GM10266 (cell line): ENCODE data around the gene SSBP3.
"Not testable (repeated sequence)": the region's sequence is repeated elsewhere in the genome, so short reads cannot be mapped to it uniquely, and the experiment has no call there.

Source experiments
- DNase-seq: peaks from one replicate; pipeline ENCODE4 v3.0.0; 2012; ENCODE audit errors: extremely low spot score
- TF ChIP-seq, protein P1 (sequence below): IDR thresholded peaks from 2 replicates; pipeline ENCODE4 v1.5.1; 2012; ENCODE audit warnings: mild to moderate bottlenecking, low read depth; ENCODE audit not compliant: control insufficient read depth, insufficient read depth; ENCODE audit errors: missing control alignments

The SSBP3 gene

GRCh38 chr1:54390655-54391054 lies 15.5 kb downstream of the SSBP3 start:
- DNase-seq, result no peak
- TF ChIP-seq, protein P1, sequence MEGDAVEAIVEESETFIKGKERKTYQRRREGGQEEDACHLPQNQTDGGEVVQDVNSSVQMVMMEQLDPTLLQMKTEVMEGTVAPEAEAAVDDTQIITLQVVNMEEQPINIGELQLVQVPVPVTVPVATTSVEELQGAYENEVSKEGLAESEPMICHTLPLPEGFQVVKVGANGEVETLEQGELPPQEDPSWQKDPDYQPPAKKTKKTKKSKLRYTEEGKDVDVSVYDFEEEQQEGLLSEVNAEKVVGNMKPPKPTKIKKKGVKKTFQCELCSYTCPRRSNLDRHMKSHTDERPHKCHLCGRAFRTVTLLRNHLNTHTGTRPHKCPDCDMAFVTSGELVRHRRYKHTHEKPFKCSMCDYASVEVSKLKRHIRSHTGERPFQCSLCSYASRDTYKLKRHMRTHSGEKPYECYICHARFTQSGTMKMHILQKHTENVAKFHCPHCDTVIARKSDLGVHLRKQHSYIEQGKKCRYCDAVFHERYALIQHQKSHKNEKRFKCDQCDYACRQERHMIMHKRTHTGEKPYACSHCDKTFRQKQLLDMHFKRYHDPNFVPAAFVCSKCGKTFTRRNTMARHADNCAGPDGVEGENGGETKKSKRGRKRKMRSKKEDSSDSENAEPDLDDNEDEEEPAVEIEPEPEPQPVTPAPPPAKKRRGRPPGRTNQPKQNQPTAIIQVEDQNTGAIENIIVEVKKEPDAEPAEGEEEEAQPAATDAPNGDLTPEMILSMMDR, result no peak

DNA sequence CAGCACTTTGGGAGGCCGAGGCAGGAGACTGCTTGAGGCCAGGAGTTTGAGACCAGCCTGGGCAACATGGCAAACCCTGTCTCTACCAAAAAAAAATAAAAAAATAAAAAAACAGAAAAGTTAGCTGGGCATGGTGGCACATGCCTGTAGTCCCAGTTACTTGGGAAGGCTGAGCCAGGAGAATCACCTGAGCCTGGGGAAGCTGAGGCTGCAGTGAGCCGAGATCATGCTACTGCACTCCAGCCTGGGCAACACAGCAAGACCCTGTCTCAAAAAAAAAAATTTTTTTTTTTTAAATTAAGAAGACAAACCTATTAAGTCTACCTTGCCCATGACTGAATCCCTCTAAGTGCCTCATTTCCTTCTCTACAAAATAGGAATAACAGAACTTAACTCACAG lies 16.6 kb downstream of the SSBP3 start:
- not testable (repeated sequence) for DNase-seq

DNA sequence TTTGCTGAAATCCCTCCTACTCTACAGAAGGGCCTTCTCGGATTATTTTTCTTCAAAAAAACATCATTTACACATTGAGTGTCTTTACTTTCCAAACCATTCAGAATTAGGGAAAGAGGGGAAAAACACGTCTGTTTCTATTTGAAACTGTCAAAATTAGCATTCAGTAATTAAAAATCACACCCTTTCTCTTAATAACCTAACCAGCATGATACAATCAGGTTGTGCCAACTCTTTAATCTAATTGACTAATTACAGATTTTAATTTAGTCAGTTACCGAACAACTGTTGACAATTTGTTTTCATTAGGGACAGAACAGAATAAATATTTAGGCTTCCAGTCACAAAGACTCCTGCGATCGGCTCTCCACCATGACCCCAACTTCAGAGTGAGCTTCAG lies 18.8 kb downstream of the SSBP3 start:
- no peak for DNase-seq
- TF ChIP-seq, protein P1, result no peak

DNA sequence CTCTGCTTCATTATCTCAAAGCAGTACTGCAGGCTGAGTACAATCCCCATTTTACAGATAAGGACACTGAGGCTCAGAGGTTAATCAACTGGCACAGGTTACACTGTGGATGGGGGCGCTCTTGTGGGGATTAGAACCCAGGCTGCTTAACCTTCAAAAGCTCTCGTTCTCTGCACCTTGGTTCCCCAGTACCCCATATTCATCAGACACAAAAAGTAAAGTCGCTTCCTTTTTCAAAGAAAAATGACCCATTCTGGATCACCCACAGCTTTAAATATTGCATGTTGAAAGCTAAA lies 20.5 kb downstream of the SSBP3 start:
- TF ChIP-seq, protein P1, result no peak

GRCh38 chr1:54384918-54385726 lies 21.1 kb downstream of the SSBP3 start:
- TF ChIP-seq, protein P1, result no peak
- no peak for DNase-seq

More for the DNA sequence above, 20.5 kb downstream of the SSBP3 start:
- no peak for DNase-seq

DNA sequence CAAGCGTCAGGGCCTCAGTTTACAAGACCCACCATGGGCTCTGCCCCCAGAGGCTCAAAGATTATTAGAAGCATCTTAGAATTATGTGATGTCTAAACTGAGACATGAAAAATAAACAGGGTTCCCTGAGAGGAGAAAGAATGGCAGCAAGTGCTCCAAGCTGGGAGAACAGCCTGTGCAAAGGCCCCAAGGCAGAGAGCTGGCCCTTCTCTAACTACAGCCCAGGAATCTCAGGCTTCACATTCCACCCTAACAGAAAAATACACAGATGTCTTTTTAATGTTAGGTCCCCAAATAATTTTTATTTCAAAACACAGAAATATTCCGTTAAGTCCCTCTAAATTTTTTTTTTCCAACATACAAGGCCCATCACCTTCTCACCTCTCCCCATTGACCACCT lies 21.7 kb downstream of the SSBP3 start:
- TF ChIP-seq, protein P1, result no peak
- no peak for DNase-seq

GRCh38 chr1:54381524-54381923 lies 24.7 kb downstream of the SSBP3 start:
- no peak for DNase-seq
- TF ChIP-seq, protein P1, result no peak
